Esophagus (tissue), 2 donors: Measurements from ENCODE around the gene CMKLR1. TPM values are rescaled to one million over a fixed set of nuclear protein-coding genes. Genes with fewer than 3 reads are reported as not detected.

Experiments
- H3K27ac ChIP-seq, 2 donors: one replicate each; pipeline ENCODE4 v1.5.1; 2013; ENCODE audit warnings: low read depth in 2 of 2, mild to moderate bottlenecking in 2 of 2, inconsistent platforms in 1 of 2, low read length in 1 of 2, moderate library complexity in 1 of 2
- H3K27me3 ChIP-seq, 2 donors: one replicate each; pipeline ENCODE4 v1.6.1; 2013; ENCODE audit warnings: low read length in 2 of 2, control low read depth in 1 of 2, mild to moderate bottlenecking in 1 of 2; ENCODE audit not compliant: insufficient read depth in 2 of 2, control insufficient read depth in 1 of 2
- H3K36me3 ChIP-seq, 2 donors: one replicate each; pipeline ENCODE4 v1.6.1; 2013; ENCODE audit warnings: low read length in 1 of 2; ENCODE audit not compliant: control insufficient read depth in 2 of 2, insufficient read depth in 2 of 2
- H3K4me1 ChIP-seq, 2 donors: one replicate each; pipeline ENCODE4 v1.6.1; 2013; ENCODE audit warnings: low read length in 1 of 2; ENCODE audit not compliant: control insufficient read depth in 2 of 2, insufficient read depth in 2 of 2
- H3K4me3 ChIP-seq, 2 donors: one replicate each; pipeline ENCODE4 v1.5.1; 2013; ENCODE audit warnings: low read length in 2 of 2, mild to moderate bottlenecking in 2 of 2, low read depth in 1 of 2, moderate library complexity in 1 of 2
- H3K9me3 ChIP-seq, 2 donors: one replicate each; pipeline ENCODE4 v1.6.1; 2013; ENCODE audit warnings: mild to moderate bottlenecking in 2 of 2, low read depth in 1 of 2, low read length in 1 of 2, moderate library complexity in 1 of 2; ENCODE audit not compliant: control insufficient read depth in 2 of 2, insufficient read depth in 1 of 2
- WGBS, 2 donors: extraction: QIAGEN DNeasy Blood & Tissue Kit; methylation state at CpG; one replicate each; pipeline ENCODE4 v1.1.7; 2013; 5-methylcytosine and 5-hydroxymethylcytosine counted together
- polyA plus RNA-seq, 2 donors: library from polyadenylated mRNA; stranded (reverse); fragments of 200-250 nt; gene quantifications; one replicate each; pipeline ENCODE4 v1.2.3, GENCODE V29; 2013
- donor health status: healthy with polysubstance abuse.
- donor health status: Bipolar disorder and iron deficiency.

The CMKLR1 gene
- polyA plus RNA-seq, 2 donors: 0.24 to 0.45 TPM

- Histone ChIP-seq H3K4me3 (no peak overlapping the region), H3K36me3 (no peaks in the 10 kb centered on the region), H3K4me1 (no peaks in the 10 kb centered on the region), H3K27ac (no peak overlapping the region), H3K9me3 (peaks cover 5 to 6% of the 10 kb centered on the region in 2 donors), H3K27me3 (no peaks in the 10 kb centered on the region)
- 50% methylated on average over 4 of the region's 4 CpGs for WGBS, 2 donors
Observed at GRCh38 chr12:108375986-108376663, 37.0 kb upstream of the CMKLR1 start.

- no peak overlapping the region for H3K4me3 ChIP-seq
- H3K27me3 ChIP-seq: no peaks in the 10 kb centered on the region
- no peak overlapping the region for H3K27ac ChIP-seq
- H3K9me3 ChIP-seq: peaks cover 5 to 6% of the 10 kb centered on the region in 2 donors
- H3K36me3 ChIP-seq: no peaks in the 10 kb centered on the region
- 74 to 84% methylated on average over 2 of the region's 2 CpGs for WGBS, 2 donors
- H3K4me1 ChIP-seq: no peaks in the 10 kb centered on the region
Observed at GRCh38 chr12:108374596-108375320, 35.6 kb upstream of the CMKLR1 start.

GRCh38 chr12:108373111-108373510 is 34.0 kb upstream of the CMKLR1 start:
- 13 to 19% methylated on average over 1 of the region's 1 CpG for WGBS, 2 donors
- Histone ChIP-seq H3K4me3 (no peak overlapping the region), H3K27me3 (no peaks in the 10 kb centered on the region), H3K4me1 (no peaks in the 10 kb centered on the region), H3K27ac (no peak overlapping the region), H3K9me3 (peaks cover 5 to 6% of the 10 kb centered on the region in 2 donors), H3K36me3 (no peaks in the 10 kb centered on the region)

GRCh38 chr12:108371801-108372344 is 32.8 kb upstream of the CMKLR1 start:
- Histone ChIP-seq H3K27me3 (no peaks in the 10 kb centered on the region), H3K9me3 (peaks cover 5 to 6% of the 10 kb centered on the region in 2 donors), H3K27ac (no peak overlapping the region), H3K4me3 (no peak overlapping the region), H3K36me3 (no peaks in the 10 kb centered on the region), H3K4me1 (no peaks in the 10 kb centered on the region)
- WGBS, 2 donors: 54 to 60% methylated on average over 6 of the region's 6 CpGs

- Histone ChIP-seq H3K27me3 (no peaks in the 10 kb centered on the region), H3K4me3 (no peak overlapping the region), H3K9me3 (peaks cover 5 to 6% of the 10 kb centered on the region in 2 donors), H3K4me1 (no peaks in the 10 kb centered on the region), H3K36me3 (no peaks in the 10 kb centered on the region), H3K27ac (no peak overlapping the region)
- WGBS, 2 donors: 78 to 79% methylated on average over 5 of the region's 5 CpGs
Observed at GRCh38 chr12:108370415-108370814, 31.3 kb upstream of the CMKLR1 start.

- H3K27ac ChIP-seq: no peak overlapping the region
- no peak overlapping the region for H3K4me3 ChIP-seq
- H3K36me3 ChIP-seq: no peaks in the 10 kb centered on the region
- 80 to 82% methylated on average over 5 of the region's 5 CpGs for WGBS, 2 donors
- H3K9me3 ChIP-seq: peaks cover 4 to 5% of the 10 kb centered on the region in 2 donors
- H3K4me1 ChIP-seq: no peaks in the 10 kb centered on the region
- no peaks in the 10 kb centered on the region for H3K27me3 ChIP-seq
Observed at GRCh38 chr12:108369736-108370396, 30.8 kb upstream of the CMKLR1 start.

- H3K27me3 ChIP-seq: no peaks in the 10 kb centered on the region
- peaks cover 0 to under 1% of the 10 kb centered on the region in 2 donors for H3K9me3 ChIP-seq
- no peaks in the 10 kb centered on the region for H3K36me3 ChIP-seq
- WGBS, 2 donors: 88 to 91% methylated on average over 2 of the region's 2 CpGs
- H3K4me3 ChIP-seq: no peak overlapping the region
- peaks cover 0 to 2% of the 10 kb centered on the region in 2 donors for H3K4me1 ChIP-seq
- H3K27ac ChIP-seq: no peak overlapping the region
Observed at GRCh38 chr12:108368089-108368488, 29.0 kb upstream of the CMKLR1 start.

- Histone ChIP-seq H3K36me3 (no peaks in the 10 kb centered on the region), H3K4me1 (peaks cover 0 to 2% of the 10 kb centered on the region in 2 donors), H3K27ac (no peak overlapping the region), H3K4me3 (no peak overlapping the region), H3K27me3 (no peaks in the 10 kb centered on the region), H3K9me3 (no peaks in the 10 kb centered on the region)
- WGBS, 2 donors: 80 to 81% methylated on average over 7 of the region's 7 CpGs
Observed at GRCh38 chr12:108367436-108367835, 28.3 kb upstream of the CMKLR1 start.

- no peak overlapping the region for H3K4me3 ChIP-seq
- H3K4me1 ChIP-seq: peaks cover 0 to 2% of the 10 kb centered on the region in 2 donors
- no peaks in the 10 kb centered on the region for H3K27me3 ChIP-seq
- no peaks in the 10 kb centered on the region for H3K36me3 ChIP-seq
- H3K9me3 ChIP-seq: no peaks in the 10 kb centered on the region
- H3K27ac ChIP-seq: no peak overlapping the region
Observed at GRCh38 chr12:108365324-108365723, 26.2 kb upstream of the CMKLR1 start.
